GM12878 (cell line): Measurements from ENCODE around the gene ZNF800. TPM values are rescaled to one million over a fixed set of nuclear protein-coding genes. Genes with fewer than 3 reads are reported as not detected.
A peak's percentile ranks its signal among the peaks of the same experiment; 100 is the strongest.

Experiments
- ATAC-seq: fragments of 200-7000 bp; cut with Tn5 transposase; 3 replicates; pipeline ENCODE4 v1.9.1; 2020; ENCODE audit warnings: mild to moderate bottlenecking, moderate library complexity
- BruUV-seq: library from RNA; stranded (reverse); fragments of 400-500 nt; replicated peaks from 2 replicates; lab custom pipeline; 2021; lab: Mats Ljungman, UMichigan
- CTCF ChIA-PET: fragments of 300-600 bp; sonication (Branson Sonifier 250); formaldehyde crosslinking; extraction: SDS; loops from one replicate; lab custom pipeline; 2021; ENCODE audit warnings: inconsistent platforms; lab: Yijun Ruan, JAX
- POLR2A ChIA-PET: fragments of 350-600 bp; formaldehyde crosslinking; extraction: SDS; loops from one replicate; lab custom pipeline; 2021; ENCODE audit warnings: inconsistent platforms; lab: Charles Lee
- RAD21 ChIA-PET: fragments of 300-600 bp; sonication (Branson Sonifier 250); formaldehyde crosslinking; loops from one replicate; lab custom pipeline; 2023; ENCODE audit warnings: antibody characterized with exemption; ENCODE audit not compliant: unreplicated experiment; lab: Charles Lee
- SMC1A ChIA-PET: fragments of 300-600 bp; sonication (Branson Sonifier 250); formaldehyde crosslinking; loops from one replicate; lab custom pipeline; 2023; ENCODE audit not compliant: unreplicated experiment, uncharacterized antibody; lab: Charles Lee
- DNase-seq: peaks from one replicate; pipeline ENCODE4 v3.0.0-alpha.2; 2011; ENCODE audit warnings: low read depth, low spot score
- FAIRE-seq: peaks from 3 replicates; lab custom pipeline; 2011; peaks lifted over from hg19 to GRCh38; lab: Jason Lieb, UNC
- H2AFZ ChIP-seq: 2 replicates; pipeline ENCODE4 v1.6.0; 2011; ENCODE audit warnings: low read depth, low read length, control low read depth; ENCODE audit not compliant: control insufficient read depth
- H3K27ac ChIP-seq: 2 replicates; pipeline ENCODE4 v1.5.1; 2011; ENCODE audit warnings: control low read depth; ENCODE audit not compliant: control insufficient read depth, insufficient read depth
- H3K27me3 ChIP-seq, 2 experiments: replicated peaks in 1 of 2; 2 replicates each; pipeline versions ENCODE4 v1.6.0 to v1.6.1; 2011; ENCODE audit warnings: low read length in 1 of 2; ENCODE audit not compliant: control insufficient read depth in 2 of 2, insufficient read depth in 2 of 2
- H3K36me3 ChIP-seq, 2 experiments: 2 replicates each; pipeline ENCODE4 v1.5.1; 2011; ENCODE audit warnings: low read length in 1 of 2; ENCODE audit not compliant: control insufficient read depth in 2 of 2, insufficient read depth in 2 of 2
- H3K4me1 ChIP-seq: 2 replicates; pipeline ENCODE4 v1.6.1; 2011; ENCODE audit warnings: mild to moderate bottlenecking, low read length, moderate library complexity, mixed read lengths; ENCODE audit not compliant: control insufficient read depth, insufficient read depth
- H3K4me2 ChIP-seq: 2 replicates; pipeline ENCODE4 v1.6.0; 2011; ENCODE audit warnings: control low read depth; ENCODE audit not compliant: control insufficient read depth, insufficient read depth
- H3K4me3 ChIP-seq: fragments of 200-600 bp; sonication (generic); 2 replicates; pipeline ENCODE4 v1.5.1; 2016
- H3K79me2 ChIP-seq: 2 replicates; pipeline ENCODE4 v1.6.0; 2011; ENCODE audit warnings: low read length; ENCODE audit not compliant: control insufficient read depth, insufficient read depth
- H3K9ac ChIP-seq: 2 replicates; pipeline ENCODE4 v1.8.0; 2011; ENCODE audit warnings: low read length, control low read depth, mixed read lengths; ENCODE audit not compliant: control insufficient read depth, insufficient read depth
- H3K9me3 ChIP-seq: replicated peaks from 3 replicates; pipeline ENCODE4 v1.5.1; 2011; ENCODE audit warnings: mild to moderate bottlenecking, low read length; ENCODE audit not compliant: control insufficient read depth, insufficient read depth
- H4K20me1 ChIP-seq: 2 replicates; pipeline ENCODE4 v1.6.0; 2011; ENCODE audit not compliant: control insufficient read depth, insufficient read depth
- ATF7 ChIP-seq: fragments of 450-650 bp; IDR thresholded peaks from 2 replicates; pipeline ENCODE4 v1.6.1; 2016; ENCODE audit warnings: low read depth, mild to moderate bottlenecking
- CBFB ChIP-seq: IDR thresholded peaks from 2 replicates; pipeline ENCODE4 v1.6.1; 2016; ENCODE audit warnings: antibody characterized with exemption, low read depth
- DPF2 ChIP-seq: fragments of 450-650 bp; IDR thresholded peaks from 2 replicates; pipeline ENCODE4 v1.6.1; 2017; ENCODE audit warnings: mild to moderate bottlenecking
- IKZF2 ChIP-seq, 2 experiments: fragments of 450-650 bp; IDR thresholded peaks; 2 replicates each; pipeline ENCODE4 v1.6.1; 2017; ENCODE audit warnings: mild to moderate bottlenecking in 2 of 2, moderate library complexity in 2 of 2
- JUNB ChIP-seq: IDR thresholded peaks from 2 replicates; pipeline ENCODE4 v1.6.1; 2016; ENCODE audit warnings: antibody characterized with exemption, mild to moderate bottlenecking
- KDM1A ChIP-seq: fragments of 200-600 bp; sonication (generic); IDR thresholded peaks from 2 replicates; pipeline ENCODE4 v1.6.1; 2016; ENCODE audit warnings: borderline replicate concordance
- NFIC ChIP-seq: IDR thresholded peaks from 2 replicates; pipeline ENCODE4 v1.6.1; 2012; ENCODE audit warnings: low read depth, mild to moderate bottlenecking, inconsistent platforms, low read length, moderate library complexity
- POLR2A ChIP-seq: IDR thresholded peaks from 2 replicates; pipeline ENCODE4 v1.6.1; 2011; ENCODE audit warnings: low read depth, mild to moderate bottlenecking, low read length
- RELB ChIP-seq: fragments of 450-650 bp; IDR thresholded peaks from 2 replicates; pipeline ENCODE4 v1.6.1; 2017; ENCODE audit warnings: low read depth, mild to moderate bottlenecking, moderate library complexity
- RUNX3 ChIP-seq: IDR thresholded peaks from 2 replicates; pipeline ENCODE4 v1.6.1; 2012; ENCODE audit warnings: low read length, inconsistent platforms
- TCF3 ChIP-seq: IDR thresholded peaks from 2 replicates; pipeline ENCODE4 v1.6.1; 2012; ENCODE audit warnings: low read depth, mild to moderate bottlenecking, low read length, borderline replicate concordance; ENCODE audit not compliant: insufficient read depth
- ZNF217 ChIP-seq: fragments of 450-650 bp; IDR thresholded peaks from 2 replicates; pipeline ENCODE4 v1.6.1; 2017; ENCODE audit warnings: antibody characterized with exemption, mild to moderate bottlenecking
- ZNF592 ChIP-seq: fragments of 450-650 bp; IDR thresholded peaks from 2 replicates; pipeline ENCODE4 v1.6.1; 2017; ENCODE audit warnings: mild to moderate bottlenecking, moderate library complexity
- WGBS: methylation state at CpG from one replicate; pipeline ENCODE4 v1.1.6; 2016; ENCODE audit warnings: low lambda C conversion rate; ENCODE audit not compliant: insufficient replicate concordance, insufficient coverage; ENCODE audit errors: missing lambda C conversion rate; 5-methylcytosine and 5-hydroxymethylcytosine counted together
- in situ Hi-C: fragments of 300-500 bp; cut with MboI; formaldehyde crosslinking; loops from 9 replicates; pipeline ENCODE4 v1.14.3; 2018; ENCODE audit warnings: mixed read lengths
- intact Hi-C: fragments of 100-400 bp; cut with micrococcal nuclease; formaldehyde crosslinking; loops from one replicate; pipeline ENCODE4 v1.14.2; 2022; ENCODE audit not compliant: unreplicated experiment
- polyA plus RNA-seq, 11 experiments: library from polyadenylated mRNA; depleted of rRNA in 4 of 11; unstranded in 6 of 11; stranded (reverse) in 5 of 11; fragments of >200 nt; fragmentation: Nextera tagmentation in 4 of 11; fragmentation: Illumina TruSeq in 1 of 11; extraction: Ambion mirVana in 4 of 11; extraction: Trizol in 1 of 11; gene quantifications; 1 replicate in 1 of 11; 2 replicates in 10 of 11; pipeline versions ENCODE4 v1.2.1 to v1.2.3, GENCODE V29; 2011 to 2016; ENCODE audit warnings: inconsistent platforms in 2 of 11, missing spikeins in 2 of 11, low read depth in 1 of 11
- total RNA-seq, 4 experiments: library from RNA; depleted of rRNA in 3 of 4; stranded (reverse); fragments of >200 nt in 3 of 4; fragmentation: Illumina TruSeq in 1 of 4; extraction: Trizol in 1 of 4; gene quantifications; 2 replicates each; pipeline versions ENCODE4 v1.2.1 to v1.2.3, GENCODE V29; 2013 to 2021
- TF ChIP-seq, protein P1 (sequence below): IDR thresholded peaks from 2 replicates; pipeline ENCODE4 v1.6.1; 2011; ENCODE audit warnings: low read depth, low read length, improper control_type of control experiment, borderline replicate concordance
- TF ChIP-seq, protein P2 (sequence below): fragments of 450-650 bp; IDR thresholded peaks from 2 replicates; pipeline ENCODE4 v1.6.1; 2017; ENCODE audit warnings: antibody characterized with exemption, mild to moderate bottlenecking, moderate library complexity

Gene ZNF800
- total and polyA plus RNA-seq, 10 of the 15 experiments (the other 5 are each of a cell fraction or from before 2014, with no cell fraction given), result 6.8 to 33.9 (median 23.8) TPM

GRCh38 chr7:127413962-127414361 lies 21.5 kb upstream of the ZNF800 start (continued):
- TF ChIP-seq ZNF217 (peak; percentile 44; the same call in 1 of the 2 replicates), RUNX3 (peak; percentile 94), ATF7 (peak; percentile 29; the same call in 1 of the 2 replicates), JUNB (peak; percentile 12; the same call in 1 of the 2 replicates), KDM1A (no peak), NFIC (peak; percentile 49; the same call in 1 of the 2 replicates), IKZF2 (IDR thresholded peaks at IDR 0.05) (peak; percentile 87 to 90), RELB (peak; percentile 67), POLR2A (no peak), CBFB (peak; percentile 25; the same call in 1 of the 2 replicates), DPF2 (peak; percentile 47)
- TF ChIP-seq, all 136 proteins: peak for 15

GRCh38 chr7:127413326-127413725 lies 20.8 kb upstream of the ZNF800 start:
- WGBS, result 91% methylated on average over 1 of the region's 1 CpG
- ATAC-seq, result no peak
- no peaks in the 10 kb centered on the region for H3K9me3 ChIP-seq
- no TSS peak for BruUV-seq
- H3K9ac ChIP-seq, result no peak overlapping the region
- no peak overlapping the region for H2AFZ ChIP-seq
- no peak overlapping the region for H3K27ac ChIP-seq
- ChIA-PET RAD21 (no interaction called here), POLR2A (no interaction called here), CTCF (interaction anchor here (2.3 kb wide), 1 partner anchor 34 kb away, joined by 5 read pairs; no protein-coding TSS in a partner anchor), SMC1A (no interaction called here)
- peaks cover 0 to 1% of the 10 kb centered on the region in 2 experiments; a peak in 1 of 4 replicates for H3K27me3 ChIP-seq
- no peaks in the 10 kb centered on the region for H3K36me3 ChIP-seq
- H3K4me1 ChIP-seq, result peaks cover 24% of the 10 kb centered on the region
- H3K4me2 ChIP-seq, result peak overlapping the region; percentile 38
- H3K4me3 ChIP-seq, result no peak overlapping the region
- in situ Hi-C loops, result no loop called here
- H4K20me1 ChIP-seq, result no peaks in the 10 kb centered on the region
- H3K79me2 ChIP-seq, result no peaks in the 10 kb centered on the region
- intact Hi-C loops, result no loop called here
- DNase-seq, result no peak
- FAIRE-seq, result no peak
- TF ChIP-seq, protein P1, sequence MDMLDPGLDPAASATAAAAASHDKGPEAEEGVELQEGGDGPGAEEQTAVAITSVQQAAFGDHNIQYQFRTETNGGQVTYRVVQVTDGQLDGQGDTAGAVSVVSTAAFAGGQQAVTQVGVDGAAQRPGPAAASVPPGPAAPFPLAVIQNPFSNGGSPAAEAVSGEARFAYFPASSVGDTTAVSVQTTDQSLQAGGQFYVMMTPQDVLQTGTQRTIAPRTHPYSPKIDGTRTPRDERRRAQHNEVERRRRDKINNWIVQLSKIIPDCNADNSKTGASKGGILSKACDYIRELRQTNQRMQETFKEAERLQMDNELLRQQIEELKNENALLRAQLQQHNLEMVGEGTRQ, result no peak
- TF ChIP-seq TCF3 (no peak), ZNF592 (no peak)
- TF ChIP-seq, protein P2, sequence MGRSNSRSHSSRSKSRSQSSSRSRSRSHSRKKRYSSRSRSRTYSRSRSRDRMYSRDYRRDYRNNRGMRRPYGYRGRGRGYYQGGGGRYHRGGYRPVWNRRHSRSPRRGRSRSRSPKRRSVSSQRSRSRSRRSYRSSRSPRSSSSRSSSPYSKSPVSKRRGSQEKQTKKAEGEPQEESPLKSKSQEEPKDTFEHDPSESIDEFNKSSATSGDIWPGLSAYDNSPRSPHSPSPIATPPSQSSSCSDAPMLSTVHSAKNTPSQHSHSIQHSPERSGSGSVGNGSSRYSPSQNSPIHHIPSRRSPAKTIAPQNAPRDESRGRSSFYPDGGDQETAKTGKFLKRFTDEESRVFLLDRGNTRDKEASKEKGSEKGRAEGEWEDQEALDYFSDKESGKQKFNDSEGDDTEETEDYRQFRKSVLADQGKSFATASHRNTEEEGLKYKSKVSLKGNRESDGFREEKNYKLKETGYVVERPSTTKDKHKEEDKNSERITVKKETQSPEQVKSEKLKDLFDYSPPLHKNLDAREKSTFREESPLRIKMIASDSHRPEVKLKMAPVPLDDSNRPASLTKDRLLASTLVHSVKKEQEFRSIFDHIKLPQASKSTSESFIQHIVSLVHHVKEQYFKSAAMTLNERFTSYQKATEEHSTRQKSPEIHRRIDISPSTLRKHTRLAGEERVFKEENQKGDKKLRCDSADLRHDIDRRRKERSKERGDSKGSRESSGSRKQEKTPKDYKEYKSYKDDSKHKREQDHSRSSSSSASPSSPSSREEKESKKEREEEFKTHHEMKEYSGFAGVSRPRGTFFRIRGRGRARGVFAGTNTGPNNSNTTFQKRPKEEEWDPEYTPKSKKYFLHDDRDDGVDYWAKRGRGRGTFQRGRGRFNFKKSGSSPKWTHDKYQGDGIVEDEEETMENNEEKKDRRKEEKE, result no peak
